WTC11 (cell line): ENCODE measurements around the gene KBTBD13. TPM values are rescaled to one million over a fixed set of nuclear protein-coding genes. Genes with fewer than 3 reads are reported as not detected.

Source experiments
- ATAC-seq: fragments of 200-7000 bp; cut with Tn5 transposase; 2 replicates; pipeline ENCODE4 v1.10.0; 2021; ENCODE audit warnings: mild to moderate bottlenecking, moderate library complexity
- CTCF ChIA-PET: fragments of 300-600 bp; sonication (Branson Sonifier 250); formaldehyde crosslinking; loops from one replicate; lab custom pipeline; 2021; ENCODE audit warnings: antibody characterized with exemption; lab: Charles Lee
- POLR2A ChIA-PET: fragments of 350-600 bp; sonication (Branson Sonifier 250); formaldehyde crosslinking; loops from one replicate; lab custom pipeline; 2021; ENCODE audit warnings: antibody characterized with exemption; lab: Charles Lee
- DNase-seq: peaks from one replicate; pipeline ENCODE4 v3.0.0; 2021; ENCODE audit warnings: low spot score
- H3K27ac Mint-ChIP-seq: 2 replicates; pipeline ENCODE4 v1.8.0; 2021; ENCODE audit warnings: mixed read lengths
- H3K27me3 Mint-ChIP-seq: 2 replicates; pipeline ENCODE4 v1.8.0; 2021; ENCODE audit warnings: low read depth, mild to moderate bottlenecking, moderate library complexity, mixed read lengths
- H3K36me3 Mint-ChIP-seq: 2 replicates; pipeline ENCODE4 v1.8.0; 2021; ENCODE audit warnings: mixed read lengths
- H3K4me1 Mint-ChIP-seq: 2 replicates; pipeline ENCODE4 v1.8.0; 2022; ENCODE audit warnings: mixed read lengths
- H3K4me3 Mint-ChIP-seq: 2 replicates; pipeline ENCODE4 v1.8.0; 2021; ENCODE audit warnings: mild to moderate bottlenecking, moderate library complexity, mixed read lengths
- H3K9me3 Mint-ChIP-seq: 2 replicates; pipeline ENCODE4 v1.8.0; 2021; ENCODE audit warnings: mixed read lengths
- ARID4B ChIP-seq: sonication (generic); formaldehyde crosslinking; IDR thresholded peaks from 2 replicates; pipeline ENCODE4 v1.8.0; 2023; ENCODE audit warnings: missing genetic modification reagents, mild to moderate bottlenecking, borderline replicate concordance
- CBFB ChIP-seq: sonication (generic); formaldehyde crosslinking; IDR thresholded peaks from 2 replicates; pipeline ENCODE4 v1.8.1; 2022; ENCODE audit warnings: mild to moderate bottlenecking, low read depth, missing genetic modification reagents
- E2F5 ChIP-seq: sonication (generic); formaldehyde crosslinking; IDR thresholded peaks from 2 replicates; pipeline ENCODE4 v1.8.1; 2022; ENCODE audit warnings: mild to moderate bottlenecking, moderate library complexity, missing genetic modification reagents
- ELF4 ChIP-seq: sonication (generic); formaldehyde crosslinking; IDR thresholded peaks from 2 replicates; pipeline ENCODE4 v1.8.1; 2022; ENCODE audit warnings: low read depth, mild to moderate bottlenecking, moderate library complexity, missing genetic modification reagents
- EMX1 ChIP-seq: fragments of 250-450 bp; sonication (Bioruptor Pico); IDR thresholded peaks from 2 replicates; pipeline ENCODE4 v1.8.0; 2021; ENCODE audit warnings: mild to moderate bottlenecking
- FOXK1 ChIP-seq: sonication (generic); formaldehyde crosslinking; IDR thresholded peaks from 2 replicates; pipeline ENCODE4 v1.8.0; 2022; ENCODE audit warnings: mild to moderate bottlenecking, moderate library complexity, missing genetic modification reagents
- FOXP1 ChIP-seq: sonication (generic); formaldehyde crosslinking; IDR thresholded peaks from 2 replicates; pipeline ENCODE4 v1.8.0; 2022; ENCODE audit warnings: missing genetic modification reagents, mild to moderate bottlenecking, moderate library complexity, borderline replicate concordance
- FOXP4 ChIP-seq: sonication (generic); formaldehyde crosslinking; IDR thresholded peaks from 2 replicates; pipeline ENCODE4 v1.8.0; 2022; ENCODE audit warnings: mild to moderate bottlenecking, missing genetic modification reagents
- GABPB1 ChIP-seq: sonication (generic); formaldehyde crosslinking; IDR thresholded peaks from 2 replicates; pipeline ENCODE4 v1.8.1; 2023; ENCODE audit warnings: mild to moderate bottlenecking, missing genetic modification reagents
- GRHL2 ChIP-seq: fragments of 250-450 bp; sonication (Bioruptor Pico); IDR thresholded peaks from 2 replicates; pipeline ENCODE4 v1.8.0; 2022; ENCODE audit warnings: mild to moderate bottlenecking, moderate library complexity; ENCODE audit not compliant: insufficient replicate concordance, severe bottlenecking
- HMGXB4 ChIP-seq: sonication (generic); formaldehyde crosslinking; IDR thresholded peaks from 2 replicates; pipeline ENCODE4 v1.8.1; 2023; ENCODE audit warnings: mild to moderate bottlenecking, moderate library complexity, missing genetic modification reagents
- JAZF1 ChIP-seq: fragments of 250-450 bp; sonication (Bioruptor Pico); IDR thresholded peaks from 2 replicates; pipeline ENCODE4 v1.9.0; 2021; ENCODE audit warnings: moderate library complexity, mild to moderate bottlenecking, inconsistent platforms
- NFE2L1 ChIP-seq: sonication (generic); formaldehyde crosslinking; IDR thresholded peaks from 2 replicates; pipeline ENCODE4 v1.8.1; 2023; ENCODE audit warnings: missing genetic modification reagents
- NFYB ChIP-seq: sonication (generic); formaldehyde crosslinking; conservative IDR thresholded peaks from 2 replicates; pipeline ENCODE4 v1.8.0; 2022; ENCODE audit warnings: low read depth, missing genetic modification reagents
- OVOL2 ChIP-seq: fragments of 250-450 bp; sonication (Bioruptor Pico); IDR thresholded peaks from 2 replicates; pipeline ENCODE4 v1.9.0; 2021; ENCODE audit warnings: mild to moderate bottlenecking, borderline replicate concordance
- RELA ChIP-seq: sonication (generic); formaldehyde crosslinking; IDR thresholded peaks from 2 replicates; pipeline ENCODE4 v1.8.1; 2022; ENCODE audit warnings: missing genetic modification reagents, mild to moderate bottlenecking, borderline replicate concordance
- SOX15 ChIP-seq: fragments of 250-450 bp; sonication (Bioruptor Pico); IDR thresholded peaks from 2 replicates; pipeline ENCODE4 v1.9.0; 2021; ENCODE audit warnings: mild to moderate bottlenecking
- TCF7 ChIP-seq: sonication (generic); formaldehyde crosslinking; IDR thresholded peaks from 2 replicates; pipeline ENCODE4 v1.8.0; 2022; ENCODE audit warnings: mild to moderate bottlenecking, low read depth, missing genetic modification reagents, moderate library complexity
- ZNF416 ChIP-seq: fragments of 250-450 bp; sonication (Bioruptor Pico); IDR thresholded peaks from 2 replicates; pipeline ENCODE4 v1.9.0; 2021; ENCODE audit warnings: mild to moderate bottlenecking, inconsistent platforms
- ZSCAN18 ChIP-seq: fragments of 250-450 bp; sonication (Bioruptor Pico); IDR thresholded peaks from 2 replicates; pipeline ENCODE4 v2.1.2; 2022; ENCODE audit warnings: mild to moderate bottlenecking, moderate library complexity
- total RNA-seq: library from RNA; stranded (reverse); gene quantifications from 3 replicates; pipeline ENCODE4 v1.2.3, GENCODE V29; 2021

Gene KBTBD13
- total RNA-seq, 1 experiment from 2014 or later, result not detected

- TF ChIP-seq FOXP1 (CRISPR knock-in tag) (no peak), NFYB (no peak), JAZF1 (CRISPR knock-in tag) (no peak), FOXP4 (CRISPR knock-in tag) (no peak), TCF7 (no peak)
- ChIA-PET CTCF (interaction anchor here (1.0 to 15.1 kb wide), 5 partner anchors 11 to 55 kb away, joined by 3 to 308 read pairs (median 5); no protein-coding TSS in a partner anchor), POLR2A (no interaction called here)
- ATAC-seq (no peak), DNase-seq (no peak)
- H3K36me3 Mint-ChIP-seq, result no peaks in the 10 kb centered on the region
- H3K27ac Mint-ChIP-seq, result no peak overlapping the region
- H3K4me1 Mint-ChIP-seq, result peaks cover 48% of the 10 kb centered on the region
- H3K27me3 Mint-ChIP-seq, result peaks cover 10% of the 10 kb centered on the region
- H3K9me3 Mint-ChIP-seq, result no peaks in the 10 kb centered on the region
- no peak overlapping the region for H3K4me3 Mint-ChIP-seq
Measured at GRCh38 chr15:65088643-65089021, 12.1 kb downstream of the KBTBD13 start.

GRCh38 chr15:65089206-65089824, 12.8 kb downstream of the KBTBD13 start:
- Mint-ChIP-seq H3K4me1 (peaks cover 42% of the 10 kb centered on the region), H3K27me3 (peaks cover 9% of the 10 kb centered on the region), H3K4me3 (no peak overlapping the region), H3K9me3 (no peaks in the 10 kb centered on the region), H3K36me3 (no peaks in the 10 kb centered on the region), H3K27ac (no peak overlapping the region)
- TF ChIP-seq GABPB1 (CRISPR knock-in tag) (0 out of 2 replicates have a peak, but pooled peaks have one; percentile 29), EMX1 (CRISPR knock-in tag) (no peak)
- ChIA-PET CTCF (interaction anchor here (1.0 to 15.1 kb wide), 5 partner anchors 11 to 56 kb away, joined by 3 to 308 read pairs (median 5); no protein-coding TSS in a partner anchor), POLR2A (no interaction called here)
- no peak for DNase-seq
- no peak for ATAC-seq

- Mint-ChIP-seq H3K4me1 (peaks cover 17% of the 10 kb centered on the region), H3K27me3 (no peaks in the 10 kb centered on the region), H3K9me3 (no peaks in the 10 kb centered on the region), H3K27ac (no peak overlapping the region), H3K36me3 (no peaks in the 10 kb centered on the region), H3K4me3 (no peak overlapping the region)
- POLR2A ChIA-PET, result interaction anchor here (0.9 kb wide), 1 partner anchor 10 kb away, joined by 3 read pairs; no protein-coding TSS in a partner anchor
- CTCF ChIA-PET, result interaction anchor here (0.6 to 1.6 kb wide), 4 partner anchors 9 to 12 kb away, joined by 4 to 10 read pairs (median 5); no protein-coding TSS in a partner anchor
- DNase-seq (no peak), ATAC-seq (no peak)
- TF ChIP-seq E2F5 (CRISPR knock-in tag), result no peak
- no peak for TF ChIP-seq FOXK1 (CRISPR knock-in tag)
- TF ChIP-seq RELA (CRISPR knock-in tag), result no peak
- no peak for TF ChIP-seq ZNF416 (CRISPR knock-in tag)
- TF ChIP-seq CBFB (CRISPR knock-in tag), result no peak
- TF ChIP-seq ARID4B (CRISPR knock-in tag), result no peak
- no peak for TF ChIP-seq HMGXB4 (CRISPR knock-in tag)
- no peak for TF ChIP-seq ELF4 (CRISPR knock-in tag)
- TF ChIP-seq SOX15, result no peak
- no peak for TF ChIP-seq NFE2L1 (CRISPR knock-in tag)
- TF ChIP-seq GRHL2 (CRISPR knock-in tag), result no peak
- no peak for TF ChIP-seq ZSCAN18 (CRISPR knock-in tag)
- TF ChIP-seq OVOL2 (CRISPR knock-in tag), result no peak
Measured at GRCh38 chr15:65091946-65092770, 15.6 kb downstream of the KBTBD13 start.
